GM19452 (cell line): ENCODE results near the gene ACTN2.

ENCODE experiments used
- ATAC-seq: cut with Tn5 transposase; IDR thresholded peaks from one replicate; pipeline ENCODE4 v1.9.1; 2021; ENCODE audit not compliant: unreplicated experiment

Gene ACTN2

DNA sequence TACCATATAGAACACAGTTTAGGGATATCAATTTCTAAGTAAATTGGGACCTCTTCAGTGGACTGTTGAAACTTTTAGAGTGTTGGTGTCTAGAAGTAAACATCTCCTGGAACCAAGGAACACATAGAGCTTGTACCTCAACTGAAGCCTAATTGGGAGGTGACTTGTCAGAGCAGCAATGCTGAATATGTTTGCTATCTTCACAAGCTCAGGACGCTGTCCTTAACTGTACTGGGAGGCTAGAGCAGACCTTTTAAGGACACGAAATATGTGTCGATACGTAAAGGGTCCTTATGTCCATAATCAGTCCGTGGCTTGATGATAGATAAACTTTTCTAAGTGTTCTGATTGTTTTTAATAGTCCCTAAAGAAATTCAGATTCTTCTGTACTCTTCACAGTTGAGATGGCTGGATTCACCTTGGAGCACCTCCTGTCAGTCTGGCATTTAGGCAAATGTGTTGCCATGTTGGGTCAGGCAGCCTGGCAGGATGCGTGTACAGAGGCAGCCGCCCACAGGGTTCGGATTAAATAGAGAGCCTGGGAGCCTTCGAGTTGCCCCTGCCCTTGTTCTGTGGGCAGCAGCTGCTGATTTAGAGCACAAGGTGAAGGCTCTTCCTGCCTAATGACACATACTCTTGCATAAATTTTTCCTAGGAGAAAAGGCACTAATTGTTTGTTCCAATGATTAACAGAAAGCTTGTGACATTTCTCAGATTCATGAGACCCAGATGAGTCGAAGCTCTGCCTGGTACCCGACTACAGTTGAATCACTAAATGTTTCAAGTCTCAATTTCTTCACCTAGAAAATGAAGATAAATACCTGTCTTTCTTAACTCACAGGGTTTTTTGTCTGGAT, 3.6 kb downstream of the ACTN2 start:
- ATAC-seq = no peak

DNA sequence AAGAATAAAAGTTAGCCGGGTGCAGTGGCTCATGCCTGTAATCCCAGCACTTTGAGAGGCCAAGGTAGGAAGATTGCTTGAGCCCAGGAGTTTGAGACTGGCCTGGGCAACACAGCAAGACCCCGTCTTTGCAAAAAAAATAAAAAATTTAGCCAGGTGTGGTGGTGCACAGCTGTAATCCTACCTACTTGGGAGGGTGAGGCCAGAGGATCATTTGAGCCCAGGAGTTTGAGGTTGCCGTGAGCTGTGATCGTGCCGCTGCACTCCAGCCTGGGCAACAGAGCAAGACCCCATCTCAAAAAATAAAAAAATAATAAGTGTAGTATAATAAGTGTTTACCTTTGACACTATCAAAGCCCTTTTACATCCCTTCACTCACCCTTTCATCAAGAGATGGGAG, 5.0 kb downstream of the ACTN2 start:
- ATAC-seq = no peak

DNA sequence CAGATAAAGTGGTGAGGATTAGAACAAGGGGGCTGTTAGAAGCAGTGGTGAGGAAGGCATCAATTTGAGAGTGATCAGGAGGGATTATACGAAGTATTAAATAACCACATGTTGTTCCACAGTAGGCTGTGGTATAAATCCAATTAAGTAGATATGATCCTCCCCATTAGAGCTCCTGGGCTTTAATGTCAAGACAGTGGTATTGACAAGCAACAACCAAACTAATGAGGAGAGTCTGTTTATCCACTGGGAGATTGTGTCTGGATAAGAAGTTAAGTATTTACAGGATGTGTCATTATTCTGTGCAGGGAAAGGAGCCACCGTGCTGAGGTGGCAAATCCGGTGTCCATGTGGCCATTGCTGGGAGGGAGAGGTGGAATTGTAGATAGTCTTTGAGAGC, 5.8 kb downstream of the ACTN2 start:
- ATAC-seq = no peak

DNA sequence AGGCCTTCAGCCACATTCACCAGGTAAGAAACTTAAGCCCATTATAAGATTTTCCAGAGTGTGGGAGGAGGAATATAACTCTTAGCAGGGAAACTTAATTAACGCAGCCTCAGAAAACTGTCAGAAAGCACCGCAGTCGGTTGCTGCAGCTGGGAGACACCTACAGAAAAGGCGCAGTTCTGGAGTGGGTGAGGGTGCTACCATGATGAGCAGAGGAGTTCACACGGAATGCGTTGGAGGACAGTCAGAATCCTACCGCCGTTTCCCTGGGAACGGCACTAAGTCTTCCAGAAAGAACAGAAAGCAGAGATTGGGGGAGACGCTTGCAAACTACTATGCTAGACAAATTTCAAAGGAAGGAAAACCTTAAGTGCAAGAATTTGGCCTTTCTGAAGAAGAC, 6.4 kb downstream of the ACTN2 start:
- no peak for ATAC-seq

GRCh38 chr1:236699366-236699765, 13.1 kb downstream of the ACTN2 start:
- ATAC-seq = no peak

GRCh38 chr1:236700903-236701302, 14.6 kb downstream of the ACTN2 start:
- no peak for ATAC-seq

- no peak for ATAC-seq
Observed at GRCh38 chr1:236701782-236702181, 15.5 kb downstream of the ACTN2 start.

DNA sequence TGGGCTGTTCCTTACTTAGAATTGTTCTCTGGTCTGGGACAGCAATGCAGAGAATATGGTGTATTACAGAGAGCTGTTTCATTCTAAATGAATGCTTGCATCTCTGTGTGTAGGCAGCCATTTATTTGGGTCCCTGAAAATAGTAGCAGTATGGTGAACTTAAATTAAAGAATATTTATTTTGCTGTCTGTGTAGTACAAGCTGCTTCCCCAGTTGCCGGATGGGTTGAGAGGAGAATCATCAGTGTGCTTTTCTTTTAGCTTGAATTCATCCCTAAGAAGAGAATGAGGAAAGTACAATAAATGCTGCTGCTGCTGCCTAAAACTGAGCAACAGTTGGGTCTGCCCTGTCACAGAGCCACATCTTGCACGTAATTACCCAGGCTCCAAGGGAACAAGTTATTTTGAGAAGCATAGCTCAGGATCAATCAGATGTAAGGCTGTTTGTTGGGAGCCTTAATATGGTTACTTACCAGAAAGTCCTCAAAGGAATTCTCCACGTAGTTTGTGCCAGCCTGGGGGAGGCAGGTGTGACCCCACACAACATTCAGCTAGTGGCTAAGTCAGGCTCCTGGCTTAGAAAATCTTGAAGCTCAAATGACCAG, 16.6 kb downstream of the ACTN2 start:
- no peak for ATAC-seq

DNA sequence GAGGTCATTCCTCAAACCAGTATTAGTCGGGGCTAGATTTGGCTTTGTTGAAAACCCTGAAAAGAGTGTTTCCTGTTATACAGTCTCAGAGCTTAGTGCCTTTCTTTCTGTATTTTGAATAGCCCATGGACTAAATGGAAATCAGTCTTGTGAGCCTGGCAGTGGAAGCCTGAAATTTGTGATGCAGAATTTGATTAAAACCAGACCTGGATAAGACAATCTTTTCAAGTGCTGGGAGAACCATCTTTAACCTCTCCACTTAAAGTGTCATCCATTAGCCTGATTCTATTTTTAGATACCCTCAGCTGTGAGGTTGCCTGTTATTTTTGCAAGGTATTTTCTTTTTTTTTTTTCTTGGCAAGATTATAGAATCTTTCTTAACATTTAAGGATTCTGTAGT, 19.5 kb downstream of the ACTN2 start:
- ATAC-seq = no peak

GRCh38 chr1:236706183-236706582, 19.9 kb downstream of the ACTN2 start:
- ATAC-seq = no peak

- ATAC-seq = no peak
Observed at GRCh38 chr1:236710328-236710892, 24.1 kb downstream of the ACTN2 start.

- ATAC-seq = no peak
Observed at GRCh38 chr1:236716160-236716559, 29.9 kb downstream of the ACTN2 start.

DNA sequence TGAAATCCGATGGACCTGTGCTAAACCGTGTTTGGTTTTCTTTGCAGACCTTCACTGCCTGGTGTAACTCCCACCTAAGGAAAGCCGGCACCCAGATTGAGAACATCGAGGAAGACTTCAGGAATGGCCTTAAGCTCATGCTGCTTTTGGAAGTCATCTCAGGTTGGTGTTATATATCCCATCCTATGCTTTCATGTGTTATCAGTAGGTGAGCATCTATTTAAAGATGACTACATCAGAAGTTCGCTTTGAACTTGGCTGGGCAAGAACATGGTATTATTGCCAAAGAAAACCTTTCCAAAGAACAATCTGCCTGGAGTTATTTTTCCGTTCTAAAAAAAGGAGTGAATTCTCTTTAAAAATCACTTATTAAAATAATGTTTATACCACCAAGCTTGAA, 31.5 kb downstream of the ACTN2 start:
- no peak for ATAC-seq

DNA sequence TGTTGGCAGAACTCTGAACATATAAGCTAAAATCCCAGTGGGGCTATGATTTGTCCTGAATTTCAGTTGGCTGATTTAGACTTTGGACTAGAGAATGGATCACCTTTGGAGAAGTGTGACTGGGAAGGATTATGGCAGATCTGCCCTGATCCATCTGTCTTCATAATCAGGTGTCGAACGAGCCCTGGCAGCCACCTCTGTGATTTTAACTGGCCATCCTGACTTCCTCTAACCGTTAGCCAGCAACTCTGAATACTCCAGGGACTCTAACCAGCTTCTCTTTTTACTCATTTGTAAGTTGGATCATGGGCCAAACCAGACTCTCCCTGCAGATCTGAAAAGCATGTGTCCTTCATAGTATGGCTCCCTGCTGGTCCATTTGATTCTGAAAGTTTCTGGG, 32.0 kb downstream of the ACTN2 start:
- no peak for ATAC-seq

- ATAC-seq = no peak
Observed at GRCh38 chr1:236720206-236720605, 33.9 kb downstream of the ACTN2 start.

DNA sequence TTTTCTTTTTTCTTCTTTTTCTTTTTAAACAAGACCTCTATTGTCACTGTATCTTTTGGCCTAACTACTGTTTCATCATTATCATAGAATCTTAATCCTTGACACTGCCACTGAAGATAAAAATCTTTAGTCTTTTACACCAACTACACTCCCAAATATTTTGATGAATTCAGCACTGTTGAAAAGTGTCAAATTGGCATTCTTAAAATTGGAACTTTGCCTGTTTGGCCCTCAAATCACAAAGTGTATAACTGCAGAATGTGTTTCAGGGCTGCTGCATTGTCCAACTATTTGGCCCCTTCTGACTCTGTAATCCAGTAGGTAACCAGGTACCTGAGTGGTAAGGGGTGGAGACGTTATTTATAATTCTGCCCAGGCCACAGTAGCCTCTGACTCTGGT, 34.3 kb downstream of the ACTN2 start:
- ATAC-seq = no peak

DNA sequence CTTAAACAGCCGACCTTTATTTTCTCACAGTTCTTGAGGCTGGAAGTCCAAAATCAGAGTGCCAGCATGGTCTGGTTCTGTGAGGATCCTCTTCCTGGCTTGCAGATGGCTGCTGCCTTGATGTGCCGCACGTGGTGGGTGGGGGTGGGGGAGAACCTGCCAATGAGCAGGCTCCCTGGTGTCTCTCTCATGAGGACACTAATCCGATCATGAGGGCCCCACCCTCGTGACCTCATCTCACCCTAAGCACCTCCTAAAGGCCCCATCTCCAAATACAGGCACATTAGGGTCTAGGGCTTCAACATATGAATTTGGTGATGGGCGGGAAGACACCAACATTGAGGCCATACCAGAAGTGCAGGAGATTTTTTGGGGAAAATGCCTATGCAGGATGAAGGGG, 37.8 kb downstream of the ACTN2 start:
- no peak for ATAC-seq

DNA sequence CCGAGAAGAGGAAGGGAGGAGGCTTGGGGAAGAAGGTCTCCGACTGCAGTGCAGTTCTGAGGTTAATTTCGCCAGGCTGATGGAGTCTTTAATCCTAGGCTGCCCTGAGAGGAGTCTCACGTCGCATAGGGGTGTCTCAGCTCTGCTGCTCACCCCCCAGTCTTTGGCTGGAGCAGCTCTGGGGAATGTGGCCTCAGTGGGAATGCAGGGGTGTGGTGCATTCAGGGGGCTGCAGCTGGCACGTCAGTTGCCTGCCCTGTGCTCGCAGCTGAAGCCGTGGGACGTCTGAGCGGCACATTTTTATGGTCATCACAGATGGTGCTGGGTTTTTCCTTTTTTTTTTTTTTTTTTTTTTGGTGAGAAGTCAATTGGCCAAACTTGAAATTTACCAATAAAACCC, 38.2 kb downstream of the ACTN2 start:
- no peak for ATAC-seq

DNA sequence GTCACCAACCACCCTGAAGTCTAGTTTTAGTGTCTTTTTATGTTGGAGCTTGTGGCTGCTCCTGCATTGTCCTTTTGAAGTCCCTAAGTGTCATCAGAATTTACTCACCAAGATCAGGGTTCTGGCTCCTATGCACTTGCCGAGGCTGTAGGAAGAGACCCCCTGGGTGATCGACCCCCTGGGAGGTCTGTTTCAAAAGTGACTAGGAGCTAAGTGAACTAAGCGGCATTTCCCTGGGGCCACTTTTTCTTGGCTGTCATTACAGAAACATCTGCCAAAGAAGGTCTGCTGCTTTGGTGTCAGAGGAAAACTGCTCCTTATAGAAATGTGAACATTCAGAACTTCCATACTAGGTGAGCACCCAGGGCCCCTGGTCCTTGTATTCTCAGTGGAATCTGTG, 39.4 kb downstream of the ACTN2 start:
- no peak for ATAC-seq

DNA sequence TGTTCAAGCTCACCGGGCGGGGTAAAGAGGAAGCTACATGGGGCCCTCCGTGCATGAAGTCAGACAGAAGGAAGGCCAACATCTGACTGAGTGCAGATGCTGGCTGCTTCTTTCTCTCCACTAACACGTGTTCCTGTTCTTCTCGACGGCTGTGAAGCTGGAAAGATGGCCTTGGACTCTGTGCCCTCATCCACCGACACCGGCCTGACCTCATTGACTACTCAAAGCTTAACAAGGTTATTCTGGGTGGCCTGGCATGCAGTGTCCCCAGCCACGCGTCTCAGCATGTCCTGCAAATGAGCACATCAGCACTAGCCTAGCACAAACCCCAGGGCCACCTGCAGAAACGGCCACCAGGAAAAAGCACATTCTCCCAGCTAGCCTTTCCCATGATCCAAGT, 41.2 kb downstream of the ACTN2 start:
- ATAC-seq = no peak

DNA sequence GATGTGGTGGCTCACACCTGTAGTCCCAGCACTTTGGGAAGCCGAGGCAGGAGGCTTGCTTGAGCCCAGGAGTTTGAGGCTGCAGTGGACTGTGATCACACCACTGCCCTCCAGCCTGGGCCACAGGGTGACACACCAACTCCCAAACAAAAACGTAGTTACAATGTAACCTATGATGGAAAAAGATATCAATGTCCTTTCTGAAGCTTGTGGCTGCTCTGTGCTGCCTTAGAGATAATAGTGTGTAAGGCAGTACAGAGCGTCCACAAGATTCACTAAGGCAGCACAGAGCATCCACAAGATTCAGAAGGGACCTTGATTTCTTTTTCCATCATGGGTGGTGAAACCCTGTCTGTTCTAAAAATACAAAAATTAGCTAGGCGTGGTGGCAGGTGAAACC, 42.5 kb downstream of the ACTN2 start:
- no peak for ATAC-seq

GRCh38 chr1:236733653-236734052, 47.4 kb downstream of the ACTN2 start:
- no peak for ATAC-seq
